ENCODE results near the gene TEKTIP1. TPM values are rescaled to one million over a fixed set of nuclear protein-coding genes. Genes with fewer than 3 reads are reported as not detected.

TEKTIP1 gene
- total RNA-seq, 2 experiments from 2014 or later: 1.4 to 2.5 TPM

DNA sequence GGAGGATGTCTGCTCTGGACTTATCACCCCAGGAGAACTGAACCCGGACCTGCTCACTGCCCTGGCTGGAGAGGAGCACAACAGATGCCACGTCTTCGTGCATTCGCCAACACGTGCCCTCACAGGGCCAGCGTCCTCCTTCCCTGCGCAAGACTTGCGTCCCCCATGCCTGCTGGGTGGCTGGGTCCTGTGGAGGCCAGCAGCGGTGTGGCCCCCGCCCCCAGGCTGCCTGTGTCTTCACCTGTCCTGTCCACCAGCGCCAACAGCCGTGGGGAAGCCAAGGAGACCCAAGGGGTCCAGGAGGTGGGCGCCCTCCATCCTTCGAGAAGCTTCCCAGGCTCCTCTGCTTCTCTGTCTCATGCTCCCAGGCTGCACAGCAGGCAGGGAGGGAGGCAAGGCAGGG lies 3.4 kb upstream of the TEKTIP1 start:
- Mint-ChIP-seq H3K36me3 (ENCODE audit: low read depth) (peaks cover 34% of the 10 kb centered on the region), H3K9me3 (ENCODE audit: low read depth) (no peaks in the 10 kb centered on the region), H3K27me3 (no peaks in the 10 kb centered on the region), H3K4me3 (no peak overlapping the region), H3K27ac (no peak overlapping the region), H3K4me1 (no peaks in the 10 kb centered on the region)
- ATAC-seq (no peak), DNase-seq (no peak)
- intact Hi-C loops (cut with DNase I, micrococcal nuclease): no loop called here
- ChIA-PET CTCF (no interaction called here), POLR2A (no interaction called here)

DNA sequence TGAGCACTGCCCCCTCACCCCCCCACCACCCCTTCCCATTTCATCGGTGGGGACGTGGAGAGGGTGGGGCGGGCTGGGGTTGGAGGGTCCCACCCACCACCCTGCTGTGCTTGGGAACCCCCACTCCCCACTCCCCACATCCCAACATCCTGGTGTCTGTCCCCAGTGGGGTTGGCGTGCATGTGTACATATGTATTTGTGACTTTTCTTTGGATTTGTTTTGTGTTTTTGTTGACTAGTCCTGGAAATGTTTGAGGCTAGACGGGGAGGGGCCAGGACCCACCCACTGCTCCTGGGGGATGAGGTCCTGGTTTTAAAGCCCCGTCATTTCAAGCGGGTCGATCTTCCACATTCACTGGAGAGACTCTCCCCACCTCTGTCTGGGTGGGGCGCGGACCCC lies 3.0 kb upstream of the TEKTIP1 start:
- no peak overlapping the region for H3K27ac Mint-ChIP-seq

DNA sequence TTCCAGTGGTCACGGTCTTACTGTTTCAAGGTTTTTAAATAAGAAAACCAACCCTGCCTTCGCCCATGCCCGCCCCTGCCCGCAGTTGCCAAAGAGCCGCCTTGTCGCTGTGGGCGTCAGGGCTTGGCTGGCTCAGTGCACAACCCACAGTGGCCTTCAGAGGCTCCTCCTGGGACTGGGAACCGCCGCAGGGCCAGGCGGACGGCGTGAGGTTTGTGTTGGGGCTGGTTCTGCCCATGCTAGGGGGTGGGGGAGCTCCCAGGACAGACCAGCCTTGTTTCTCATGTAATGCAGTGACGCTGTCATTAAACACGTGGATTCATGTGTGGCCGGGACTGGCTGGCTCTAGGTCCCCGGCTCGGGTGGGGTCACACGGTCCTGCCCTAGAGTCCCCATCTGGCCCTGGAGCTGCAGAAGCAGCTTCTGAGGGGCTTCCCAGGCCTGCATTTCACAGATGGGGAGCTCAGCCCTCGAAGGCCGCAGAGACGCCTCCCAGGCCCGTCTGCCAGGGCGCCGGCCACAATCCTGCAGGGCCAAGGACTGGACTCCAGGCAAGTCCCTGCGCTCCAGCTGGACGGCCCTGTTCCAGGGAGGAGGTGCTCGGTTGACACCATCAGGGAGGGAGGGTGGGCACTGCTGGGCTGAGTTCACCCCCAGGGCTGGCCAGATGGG lies 2.4 kb upstream of the TEKTIP1 start:
- Mint-ChIP-seq H3K36me3 (ENCODE audit: low read depth) (peaks cover 30% of the 10 kb centered on the region), H3K4me1 (no peaks in the 10 kb centered on the region), H3K9me3 (ENCODE audit: low read depth) (no peaks in the 10 kb centered on the region), H3K4me3 (no peak overlapping the region), H3K27ac (no peak overlapping the region), H3K27me3 (no peaks in the 10 kb centered on the region)
- ChIA-PET CTCF (interaction anchor here (0.7 kb wide), 1 partner anchor 18 kb away, joined by 3 read pairs; no protein-coding TSS in a partner anchor), POLR2A (no interaction called here)
- DNase-seq: no peak
- ATAC-seq: no peak
- intact Hi-C loops (cut with DNase I, micrococcal nuclease): no loop called here

More for the DNA sequence above, 3.0 kb upstream of the TEKTIP1 start:
- DNase-seq (no peak), ATAC-seq (no peak)
- no peaks in the 10 kb centered on the region for H3K9me3 Mint-ChIP-seq (ENCODE audit: low read depth)
- no peaks in the 10 kb centered on the region for H3K4me1 Mint-ChIP-seq
- H3K36me3 Mint-ChIP-seq (ENCODE audit: low read depth): peaks cover 33% of the 10 kb centered on the region
- intact Hi-C loops (cut with DNase I, micrococcal nuclease): no loop called here
- CTCF ChIA-PET: no interaction called here
- POLR2A ChIA-PET: no interaction called here
- no peaks in the 10 kb centered on the region for H3K27me3 Mint-ChIP-seq
- H3K4me3 Mint-ChIP-seq: no peak overlapping the region

DNA sequence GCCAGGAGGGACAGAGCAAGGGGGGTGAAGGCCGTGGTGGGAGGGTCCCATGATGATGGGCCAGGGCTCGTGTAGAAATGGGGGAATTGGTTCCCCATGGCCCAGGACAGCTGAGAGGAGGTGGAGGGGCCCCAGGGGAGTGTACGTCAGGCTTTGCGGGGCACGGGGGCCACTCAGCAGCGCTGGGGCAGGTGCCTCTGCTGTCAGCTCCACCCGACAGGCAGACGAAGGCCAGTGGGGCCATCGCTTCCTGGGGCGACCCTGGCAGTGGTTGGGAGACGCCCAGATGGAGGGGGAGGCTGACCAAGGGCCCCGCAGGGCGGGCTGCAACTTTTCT lies 1.9 kb upstream of the TEKTIP1 start:
- DNase-seq (no peak), ATAC-seq (no peak)
- Mint-ChIP-seq H3K27ac (no peak overlapping the region), H3K9me3 (ENCODE audit: low read depth) (no peaks in the 10 kb centered on the region), H3K27me3 (no peaks in the 10 kb centered on the region), H3K4me3 (no peak overlapping the region), H3K4me1 (no peaks in the 10 kb centered on the region), H3K36me3 (ENCODE audit: low read depth) (peaks cover 30% of the 10 kb centered on the region)
- CTCF ChIA-PET: interaction anchor here (0.7 kb wide), 1 partner anchor 18 kb away, joined by 3 read pairs; no protein-coding TSS in a partner anchor
- POLR2A ChIA-PET: no interaction called here
- intact Hi-C loops (cut with DNase I, micrococcal nuclease): no loop called here

DNA sequence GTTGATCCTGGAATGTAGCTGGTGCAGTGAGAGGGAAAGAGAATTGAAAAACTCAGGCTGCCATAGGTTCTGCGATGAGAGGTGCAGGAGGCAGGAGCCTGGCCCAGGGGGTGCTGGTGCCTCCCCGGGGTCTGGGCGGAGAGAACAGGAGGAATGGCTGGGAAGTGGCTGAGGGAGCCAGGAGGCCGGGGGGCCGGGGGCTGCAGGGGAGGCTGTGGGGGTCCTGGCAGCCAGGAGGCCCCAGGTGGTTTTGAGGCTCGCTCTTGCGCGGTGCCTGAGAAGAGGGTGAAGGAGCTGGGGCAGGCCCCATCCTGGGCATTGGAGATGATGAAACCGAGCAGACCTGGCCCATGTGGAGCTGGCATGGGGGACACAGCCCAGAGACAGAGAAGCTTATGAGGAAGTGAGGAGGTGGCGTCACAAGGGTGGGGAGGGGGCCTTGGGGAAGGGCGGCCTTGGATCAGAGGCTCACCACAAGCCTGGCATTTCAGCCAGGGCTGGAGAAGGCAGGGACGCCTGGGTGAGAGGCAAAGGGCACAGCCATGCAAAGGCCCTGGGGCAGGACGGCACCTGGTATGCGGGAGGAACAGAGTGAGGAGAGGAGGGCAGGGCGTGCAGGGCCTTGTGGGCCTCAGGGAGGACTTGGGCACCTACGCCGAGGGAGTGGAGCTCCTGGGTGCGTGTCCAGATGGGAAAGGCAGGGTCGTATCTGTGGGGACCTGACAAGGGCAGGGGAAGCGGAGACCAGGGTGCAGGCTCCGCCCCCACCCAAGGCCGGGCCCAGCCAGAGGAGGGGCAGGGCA lies 1.3 kb upstream of the TEKTIP1 start:
- no peaks in the 10 kb centered on the region for H3K27me3 Mint-ChIP-seq
- ATAC-seq (no peak), DNase-seq (no peak)
- intact Hi-C loops (cut with DNase I, micrococcal nuclease): no loop called here
- no peak overlapping the region for H3K27ac Mint-ChIP-seq
- ChIA-PET CTCF (interaction anchor here (0.7 kb wide), 1 partner anchor 17 kb away, joined by 3 read pairs; no protein-coding TSS in a partner anchor), POLR2A (no interaction called here)
- no peak overlapping the region for H3K4me3 Mint-ChIP-seq
- peaks cover 28% of the 10 kb centered on the region for H3K36me3 Mint-ChIP-seq (ENCODE audit: low read depth)
- no peaks in the 10 kb centered on the region for H3K4me1 Mint-ChIP-seq
- no peaks in the 10 kb centered on the region for H3K9me3 Mint-ChIP-seq (ENCODE audit: low read depth)

DNA sequence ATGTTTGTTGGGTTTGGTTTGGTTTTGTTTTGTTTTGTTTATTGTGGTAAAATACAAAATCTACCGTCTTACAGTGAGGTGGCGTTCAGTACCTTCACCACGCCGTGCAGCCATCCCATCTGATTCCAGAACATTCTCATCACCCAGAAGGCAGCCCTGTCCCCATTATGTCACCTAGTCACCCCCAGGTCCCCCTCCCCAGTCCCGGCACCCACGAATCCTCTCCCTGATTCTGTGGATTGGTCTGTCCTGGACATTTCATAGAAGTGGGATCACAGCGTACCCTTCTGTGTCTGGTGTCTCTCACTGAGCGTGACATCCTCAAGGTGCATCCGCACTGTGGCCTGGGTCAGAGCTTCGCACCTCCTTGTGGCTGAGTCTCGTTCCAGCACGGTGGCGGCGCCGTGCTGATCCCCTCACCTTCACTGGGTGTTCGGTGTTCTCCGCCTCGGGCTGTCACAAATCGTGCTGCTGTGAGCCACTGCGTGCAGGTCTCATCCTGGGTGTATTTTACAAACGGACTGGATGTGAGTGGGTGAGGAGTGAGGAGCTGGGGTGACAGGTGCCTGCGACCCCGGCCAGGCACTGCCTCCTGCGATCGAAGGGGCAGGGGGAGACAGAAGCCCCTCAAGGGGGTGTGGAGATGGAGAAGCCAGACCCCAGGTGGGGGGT lies 580 bp upstream of the TEKTIP1 start:
- Mint-ChIP-seq H3K27ac (no peak overlapping the region), H3K4me1 (no peaks in the 10 kb centered on the region), H3K4me3 (no peak overlapping the region), H3K9me3 (ENCODE audit: low read depth) (no peaks in the 10 kb centered on the region), H3K36me3 (ENCODE audit: low read depth) (peaks cover 25% of the 10 kb centered on the region), H3K27me3 (no peaks in the 10 kb centered on the region)
- ChIA-PET CTCF (no interaction called here), POLR2A (no interaction called here)
- intact Hi-C loops (cut with DNase I, micrococcal nuclease): no loop called here
- no peak for ATAC-seq
- DNase-seq: no peak

DNA sequence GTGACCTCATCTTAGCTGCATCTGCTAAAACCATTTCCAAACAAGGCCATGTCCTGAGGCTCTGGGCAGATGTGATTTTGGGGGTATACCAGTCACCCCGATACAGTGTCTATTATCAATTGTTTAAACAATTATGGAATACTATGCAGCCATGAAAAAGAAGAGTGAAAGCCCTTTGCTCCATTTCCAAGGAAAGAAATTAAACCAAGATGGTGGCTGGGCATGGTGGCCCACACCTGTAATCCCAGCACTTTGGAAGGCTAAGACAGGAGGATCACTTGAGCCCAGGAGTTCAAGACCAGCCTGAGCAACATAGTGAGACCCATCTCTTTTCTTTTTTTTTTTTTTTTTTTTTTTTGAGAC lies 763 bp downstream of the TEKTIP1 start:
- ChIA-PET POLR2A (no interaction called here), CTCF (no interaction called here)
- Mint-ChIP-seq H3K4me1 (no peaks in the 10 kb centered on the region), H3K27me3 (no peaks in the 10 kb centered on the region), H3K9me3 (ENCODE audit: low read depth) (no peaks in the 10 kb centered on the region), H3K36me3 (ENCODE audit: low read depth) (peaks cover 16% of the 10 kb centered on the region), H3K4me3 (no peak overlapping the region), H3K27ac (no peak overlapping the region)
- no peak for DNase-seq
- ATAC-seq: no peak
- intact Hi-C loops (cut with DNase I, micrococcal nuclease): no loop called here

DNA sequence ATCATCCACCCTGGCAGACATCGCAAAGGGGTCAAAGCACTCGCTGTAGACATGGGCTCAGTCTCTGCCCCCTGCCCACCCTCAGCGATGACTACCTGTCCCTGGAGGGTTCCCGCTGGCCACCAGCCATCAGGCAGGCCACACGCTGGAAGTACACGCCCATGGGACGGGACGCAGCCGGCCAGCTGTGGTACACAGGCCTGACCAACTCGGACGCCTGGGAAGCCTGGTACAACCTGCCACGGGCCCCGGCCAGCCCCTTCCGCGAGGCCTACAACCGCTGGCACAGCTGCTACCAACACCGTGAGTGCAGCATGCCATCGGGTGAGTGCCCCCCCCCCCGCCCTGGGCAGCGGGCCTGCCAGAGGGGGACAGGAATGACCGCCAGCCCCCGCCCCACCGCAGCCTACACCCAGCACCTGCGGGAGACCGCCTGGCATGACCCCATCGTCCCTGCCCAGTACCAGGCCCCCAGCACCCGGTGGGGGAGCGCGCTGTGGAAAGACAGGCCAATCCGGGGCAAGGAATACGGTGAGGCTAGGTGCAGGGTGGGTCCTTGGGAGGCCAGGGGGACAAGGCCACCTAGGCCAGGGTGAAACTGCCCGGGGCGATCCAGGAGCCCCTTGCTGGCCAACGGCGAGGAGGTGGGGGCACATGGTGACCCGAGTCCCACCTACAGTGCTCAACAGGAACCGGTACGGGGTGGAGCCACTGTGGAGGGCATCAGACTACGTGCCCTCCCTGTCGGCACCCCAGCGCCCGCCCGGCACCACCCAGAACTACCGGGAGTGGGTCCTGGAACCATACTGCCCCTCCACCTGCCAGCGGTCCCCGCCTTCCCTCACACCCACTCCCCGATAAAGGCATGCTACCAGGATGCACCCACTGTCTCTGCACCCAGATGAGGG lies 4.4 kb downstream of the TEKTIP1 start:
- Mint-ChIP-seq H3K4me3 (no peak overlapping the region), H3K36me3 (ENCODE audit: low read depth) (peaks cover 21% of the 10 kb centered on the region), H3K27ac (no peak overlapping the region), H3K4me1 (peaks cover 6% of the 10 kb centered on the region), H3K9me3 (ENCODE audit: low read depth) (no peaks in the 10 kb centered on the region), H3K27me3 (no peaks in the 10 kb centered on the region)
- DNase-seq (no peak), ATAC-seq (no peak)
- POLR2A ChIA-PET: no interaction called here
- CTCF ChIA-PET: interaction anchor here (0.6 kb wide), 1 partner anchor 204 kb away, joined by 3 read pairs; no protein-coding TSS in a partner anchor
- intact Hi-C loops (cut with DNase I, micrococcal nuclease): no loop called here

DNA sequence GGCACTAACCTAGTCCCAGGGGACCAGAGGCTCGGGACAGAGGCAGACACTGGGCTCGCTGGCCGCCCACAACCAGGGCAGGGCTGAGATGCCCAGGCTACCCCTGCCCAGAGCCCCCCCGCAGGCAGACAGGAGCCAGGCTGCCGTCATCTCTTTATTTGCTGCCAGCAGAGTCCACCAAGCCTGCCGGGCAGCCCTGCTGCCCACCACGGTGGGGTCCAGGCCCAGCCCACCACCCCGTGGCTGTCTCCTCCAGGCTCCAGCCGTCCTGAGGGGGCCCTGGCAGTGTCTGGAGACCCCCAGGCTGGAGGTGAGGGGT lies 5.0 kb downstream of the TEKTIP1 start:
- Mint-ChIP-seq H3K4me3 (no peak overlapping the region), H3K36me3 (ENCODE audit: low read depth) (peaks cover 19% of the 10 kb centered on the region), H3K4me1 (peaks cover 6% of the 10 kb centered on the region), H3K27me3 (no peaks in the 10 kb centered on the region), H3K9me3 (ENCODE audit: low read depth) (no peaks in the 10 kb centered on the region), H3K27ac (no peak overlapping the region)
- ChIA-PET POLR2A (interaction anchor here (1.0 kb wide), 1 partner anchor 13 kb away, joined by 3 read pairs; no protein-coding TSS in a partner anchor), CTCF (interaction anchor here (0.8 kb wide), 1 partner anchor 169 kb away, joined by 3 read pairs; no protein-coding TSS in a partner anchor)
- no peak for DNase-seq
- no peak for ATAC-seq
- intact Hi-C loops (cut with DNase I, micrococcal nuclease): no loop called here

DNA sequence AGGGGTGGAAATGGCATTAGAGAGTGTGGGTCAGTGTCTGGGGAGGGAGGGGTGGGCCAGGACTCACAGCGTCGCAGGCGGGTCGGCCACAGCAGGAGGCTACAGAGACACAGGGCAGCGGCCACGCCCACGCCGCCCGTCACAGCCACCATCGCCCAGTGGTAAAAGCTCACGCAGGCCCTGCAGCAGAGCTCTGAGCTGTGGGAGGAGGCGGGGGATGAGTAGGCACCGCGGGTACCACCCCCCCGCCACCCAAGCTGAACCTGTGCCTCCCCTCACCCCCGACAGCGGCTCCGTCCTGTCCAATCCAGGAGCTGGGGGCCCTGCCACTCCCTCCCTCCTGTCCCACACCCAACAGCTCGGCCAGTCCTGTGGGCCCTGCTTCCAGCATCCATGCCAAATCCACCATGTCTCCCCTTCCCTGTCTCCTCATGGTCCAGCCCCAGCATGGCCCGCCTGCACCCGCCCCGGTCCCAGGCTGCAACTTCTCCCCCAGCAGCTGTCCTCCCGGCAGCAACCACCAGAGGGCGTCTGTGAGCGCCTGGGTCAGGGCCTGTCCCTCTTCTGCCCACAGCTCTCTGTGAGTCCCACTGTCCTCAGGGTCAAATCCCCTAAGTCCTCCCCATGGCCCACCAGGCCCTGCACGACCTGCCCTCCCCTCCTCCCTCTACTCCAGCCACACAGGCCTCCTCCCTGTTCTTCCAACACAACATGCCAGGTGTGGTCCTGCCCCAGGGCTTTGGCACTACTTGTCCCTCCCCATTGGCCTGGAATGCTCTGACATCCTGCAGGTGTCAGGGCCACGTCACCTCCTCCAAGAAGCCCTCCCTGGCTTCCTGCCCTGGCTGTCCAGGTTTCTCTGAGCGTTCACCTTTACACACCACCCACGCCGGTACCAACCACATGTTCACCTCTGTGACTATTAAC lies 6.0 kb downstream of the TEKTIP1 start:
- H3K4me1 Mint-ChIP-seq: peaks cover 6% of the 10 kb centered on the region
- ATAC-seq (peak; percentile 84), DNase-seq (peak; percentile 90)
- H3K4me3 Mint-ChIP-seq: no peak overlapping the region
- intact Hi-C loops (cut with DNase I, micrococcal nuclease): loop anchor here (1.0 to 5.0 kb wide), 6 partner anchors 30 to 162 kb away; partner anchors contain the start of genes CACTIN (in 1 of the 2) and TJP3 (in 1 of the 2)
- ChIA-PET CTCF (interaction anchor here (0.6 to 2.6 kb wide), 14 partner anchors 8 to 1525 kb away, joined by 3 to 23 read pairs (median 3); no protein-coding TSS in a partner anchor), POLR2A (interaction anchor here (1.0 kb wide), 1 partner anchor 12 kb away, joined by 3 read pairs; no protein-coding TSS in a partner anchor)
- no peaks in the 10 kb centered on the region for H3K27me3 Mint-ChIP-seq
- H3K36me3 Mint-ChIP-seq (ENCODE audit: low read depth): peaks cover 12% of the 10 kb centered on the region
- H3K27ac Mint-ChIP-seq: peak overlapping the region; percentile 58
- H3K9me3 Mint-ChIP-seq (ENCODE audit: low read depth): no peaks in the 10 kb centered on the region

All from activated CD4-positive, alpha-beta T cell treated with anti-CD3 and anti-CD28 coated beads for 36 hours (primary cell).